HG03097 (cell line): ENCODE results near the gene IFT122.
"Not testable (repeated sequence)": the region's sequence is repeated elsewhere in the genome, so short reads cannot be mapped to it uniquely, and the experiment has no call there.

Experiments used
- ATAC-seq: cut with Tn5 transposase; IDR thresholded peaks from one replicate; pipeline ENCODE4 v1.9.1; 2021; ENCODE audit not compliant: unreplicated experiment, low FRiP score

Gene IFT122

GRCh38 chr3:129515108-129515820 lies 75.2 kb downstream of the IFT122 start:
- ATAC-seq: not testable (repeated sequence)

- not testable (repeated sequence) for ATAC-seq
Measured at GRCh38 chr3:129515821-129516432, 75.9 kb downstream of the IFT122 start.

- no peak for ATAC-seq
Measured at GRCh38 chr3:129517516-129517915, 77.5 kb downstream of the IFT122 start.

- ATAC-seq: no peak
Measured at GRCh38 chr3:129518038-129518561, 78.1 kb downstream of the IFT122 start.

- ATAC-seq: no peak
Measured at GRCh38 chr3:129518581-129518980, 78.6 kb downstream of the IFT122 start.

GRCh38 chr3:129519449-129519848 lies 79.4 kb downstream of the IFT122 start:
- ATAC-seq: no peak

- ATAC-seq: no peak
Measured at GRCh38 chr3:129519896-129520715, 80.1 kb downstream of the IFT122 start.

- no peak for ATAC-seq
Measured at GRCh38 chr3:129520960-129521359, 80.9 kb downstream of the IFT122 start.

GRCh38 chr3:129521611-129522010 lies 81.6 kb downstream of the IFT122 start:
- no peak for ATAC-seq

GRCh38 chr3:129522953-129523352 lies 82.9 kb downstream of the IFT122 start:
- no peak for ATAC-seq

GRCh38 chr3:129524081-129524480 lies 84.1 kb downstream of the IFT122 start:
- no peak for ATAC-seq

- ATAC-seq: no peak
Measured at GRCh38 chr3:129525341-129525968, 85.4 kb downstream of the IFT122 start.

GRCh38 chr3:129526121-129526900 lies 86.3 kb downstream of the IFT122 start:
- no peak for ATAC-seq

- ATAC-seq: no peak
Measured at GRCh38 chr3:129527262-129527661, 87.2 kb downstream of the IFT122 start.

- ATAC-seq: no peak
Measured at GRCh38 chr3:129528589-129529100, 88.6 kb downstream of the IFT122 start, which contains the start of gene RHO. Gene RHO (plus strand): TSS chr3:129528639. CDS start chr3:129528734, 95 bp downstream.

GRCh38 chr3:129529436-129530210 lies 89.6 kb downstream of the IFT122 start:
- ATAC-seq: no peak

GRCh38 chr3:129530251-129530791 lies 90.3 kb downstream of the IFT122 start:
- no peak for ATAC-seq

- no peak for ATAC-seq
Measured at GRCh38 chr3:129530821-129531220, 90.8 kb downstream of the IFT122 start.

GRCh38 chr3:129531699-129532098 lies 91.7 kb downstream of the IFT122 start:
- ATAC-seq: no peak
